Aortic smooth muscle cell (primary cell): Measurements from ENCODE around the gene ZNF549. TPM values are rescaled to one million over a fixed set of nuclear protein-coding genes. Genes with fewer than 3 reads are reported as not detected.

Source experiments
- total RNA-seq: library from RNA; depleted of rRNA; stranded (reverse); fragments of >200 nt; gene quantifications from 2 replicates; pipeline ENCODE4 v1.2.3, GENCODE V29; 2014

ZNF549 gene
- total RNA-seq = 5.8 and 6.2 TPM in 2 replicates

GRCh38 chr19:57527136-57527881, at the start of gene ZNF549:
TSS of gene ZNF549 (plus strand) at chr19:57527356. CDS start at chr19:57527574, 218 bp downstream.

GRCh38 chr19:57487477-57488298, 39.5 kb upstream of the ZNF549 start, which contains the start of gene ZNF419:
TSS of gene ZNF419 (plus strand) at chr19:57487750. CDS start at chr19:57487951, 201 bp downstream.

GRCh38 chr19:57499680-57500395, 27.3 kb upstream of the ZNF549 start, which contains the start of gene ZNF773:
TSS of gene ZNF773 (plus strand) at chr19:57499938. CDS start at chr19:57500081, 143 bp downstream.

GRCh38 chr19:57559404-57560025, 32.4 kb downstream of the ZNF549 start, which contains the start of gene ZNF550:
TSS of gene ZNF550 (minus strand) at chr19:57559863. CDS start at chr19:57559682, 181 bp downstream.

GRCh38 chr19:57578487-57579205, 51.5 kb downstream of the ZNF549 start, which contains the start of gene ZNF416:
TSS of gene ZNF416 (minus strand) at chr19:57578911. CDS start at chr19:57578704, 207 bp downstream.

GRCh38 chr19:57583521-57584416, 56.6 kb downstream of the ZNF549 start, which contains the start of gene ZIK1:
TSS of gene ZIK1 (plus strand) at chr19:57584145. CDS start at chr19:57584357, 212 bp downstream.

GRCh38 chr19:57599761-57600383, 72.7 kb downstream of the ZNF549 start, which contains the start of gene ZNF530:
TSS of gene ZNF530 (plus strand) at chr19:57599885. CDS start at chr19:57604346, 4,461 bp downstream.

Other genes starting within 250 kb of the ZNF549 start
- gene ZNF460, start 246.9 kb upstream of the ZNF549 start, total RNA-seq = 74.9 and 76.0 TPM in 2 replicates
- gene ZNF543, start 206.9 kb upstream of the ZNF549 start, total RNA-seq = 10.7 and 10.8 TPM in 2 replicates
- 11.9 and 14.1 TPM in 2 replicates for gene ZNF304, start 176.1 kb upstream of the ZNF549 start, total RNA-seq
- gene TRAPPC2B, start 163.8 kb upstream of the ZNF549 start, total RNA-seq = 9.1 and 11.5 TPM in 2 replicates
- gene ZNF547, start 163.8 kb upstream of the ZNF549 start, total RNA-seq = 4.7 and 5.8 TPM in 2 replicates
- gene ZNF548, start 137.5 kb upstream of the ZNF549 start, total RNA-seq = 24.7 and 25.1 TPM in 2 replicates
- 11.7 and 12.3 TPM in 2 replicates for gene ZNF17, start 116.2 kb upstream of the ZNF549 start, total RNA-seq
- 7.6 and 12.2 TPM in 2 replicates for gene ZNF749, start 92.0 kb upstream of the ZNF549 start, total RNA-seq
- 0.79 and 0.99 TPM in 2 replicates for gene VN1R1, start 70.2 kb upstream of the ZNF549 start, total RNA-seq
- 27.3 and 31.0 TPM in 2 replicates for gene ZNF772, start 49.8 kb upstream of the ZNF549 start, total RNA-seq
- 12.9 and 13.5 TPM in 2 replicates for gene ZNF419, start 39.6 kb upstream of the ZNF549 start, total RNA-seq
- gene ZNF773, start 27.4 kb upstream of the ZNF549 start, total RNA-seq = 14.1 and 16.5 TPM in 2 replicates
- 6.9 and 9.1 TPM in 2 replicates for gene ZNF550, start 32.5 kb downstream of the ZNF549 start, total RNA-seq
- gene ZNF416, start 51.6 kb downstream of the ZNF549 start, total RNA-seq = 5.2 and 6.1 TPM in 2 replicates
- 7.6 and 12.0 TPM in 2 replicates for gene ZIK1, start 56.8 kb downstream of the ZNF549 start, total RNA-seq
- gene ZNF530, start 72.5 kb downstream of the ZNF549 start, total RNA-seq = 3.6 and 4.2 TPM in 2 replicates
- 18.3 and 18.9 TPM in 2 replicates for gene ZNF134, start 86.9 kb downstream of the ZNF549 start, total RNA-seq
- gene ZNF211, start 105.8 kb downstream of the ZNF549 start, total RNA-seq = 10.2 and 11.8 TPM in 2 replicates
- not detected in 2 replicates for gene ZSCAN4, start 141.6 kb downstream of the ZNF549 start, total RNA-seq
- gene ZNF551, start 154.6 kb downstream of the ZNF549 start, total RNA-seq = 4.8 and 8.2 TPM in 2 replicates
- 5.4 and 7.1 TPM in 2 replicates for gene ZNF154, start 181.8 kb downstream of the ZNF549 start, total RNA-seq
- 11.9 and 13.2 TPM in 2 replicates for gene ZNF671, start 200.3 kb downstream of the ZNF549 start, total RNA-seq
- gene ZNF776, start 219.5 kb downstream of the ZNF549 start, total RNA-seq = 14.5 and 15.6 TPM in 2 replicates
- 13.9 and 16.2 TPM in 2 replicates for gene ZNF586, start 242.3 kb downstream of the ZNF549 start, total RNA-seq